BLaER1 treated with 17β-estradiol and CSF1 and Interleukin-3, amounts not matched to agents 10 nM and 100 nM (cell line): ENCODE measurements around the gene SCNN1A.

Source experiments
- H3K27ac ChIP-seq, 11 experiments: shearing (Covaris generic); formaldehyde crosslinking; 2 replicates each; pipeline ENCODE4 v1.8.1; 2022
- H3K27me3 ChIP-seq, 11 experiments: shearing (Covaris generic); formaldehyde crosslinking; 2 replicates each; pipeline ENCODE4 v1.8.1; 2022
- H3K36me3 ChIP-seq, 11 experiments: shearing (Covaris generic); formaldehyde crosslinking; 2 replicates each; pipeline ENCODE4 v1.8.1; 2022
- H3K4me1 ChIP-seq, 10 experiments: shearing (Covaris generic); formaldehyde crosslinking; 2 replicates each; pipeline ENCODE4 v1.8.1; 2022
- H3K4me2 ChIP-seq, 11 experiments: shearing (Covaris generic); formaldehyde crosslinking; 2 replicates each; pipeline ENCODE4 v1.8.1; 2022
- H3K4me3 ChIP-seq, 10 experiments: shearing (Covaris generic); formaldehyde crosslinking; 2 replicates each; pipeline ENCODE4 v1.8.1; 2022
- H3K9ac ChIP-seq, 11 experiments: shearing (Covaris generic); formaldehyde crosslinking; 2 replicates each; pipeline ENCODE4 v1.8.1; 2022
- H3K9me3 ChIP-seq, 11 experiments: shearing (Covaris generic); formaldehyde crosslinking; replicated peaks in 1 of 11; 2 replicates each; pipeline ENCODE4 v1.8.1; 2022
- H4K20me1 ChIP-seq, 11 experiments: shearing (Covaris generic); formaldehyde crosslinking; 2 replicates each; pipeline ENCODE4 v1.8.1; 2022
- Cebpa-rat ChIP-seq, 11 experiments: shearing (Covaris generic); IDR thresholded peaks; 2 replicates each; pipeline ENCODE4 v1.8.1; 2022

Gene SCNN1A

DNA sequence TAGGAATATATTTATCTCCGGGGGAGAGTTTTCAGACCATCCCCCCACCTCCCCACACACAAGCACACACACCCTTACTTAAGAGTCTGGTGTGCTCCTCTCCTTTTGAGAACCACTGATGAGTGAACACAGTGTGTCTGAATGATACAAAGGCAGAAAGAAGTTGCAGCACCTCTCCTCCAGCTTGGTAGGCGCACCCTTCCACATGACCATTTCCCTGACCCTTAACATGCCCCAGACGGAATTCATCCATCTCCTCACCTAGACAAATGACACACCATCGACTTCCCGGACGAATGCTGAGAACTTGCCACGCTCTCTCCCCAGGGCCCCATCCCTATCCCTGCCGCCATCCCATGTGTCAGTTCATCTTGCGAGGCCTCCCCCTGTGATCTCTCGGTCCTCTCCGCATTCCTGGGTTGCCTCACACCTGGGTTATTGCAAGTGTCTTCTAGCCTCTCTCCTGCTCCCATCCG lies 37.4 kb downstream of the SCNN1A start:
- peak overlapping the region; percentile 95 to 100 (median 99) for H3K4me2 ChIP-seq
- H3K9me3 ChIP-seq, result no peaks in the 10 kb centered on the region
- H3K4me1 ChIP-seq, result peaks cover 50 to 84% (median 72%) of the 10 kb centered on the region in 10 experiments
- peak overlapping the region; percentile 94 to 100 (median 98) for H3K9ac ChIP-seq
- no peak for TF ChIP-seq Cebpa-rat (IDR thresholded peaks at IDR 0.05)
- H3K27me3 ChIP-seq, result no peaks in the 10 kb centered on the region; a peak in 1 of 22 replicates
- H3K4me3 ChIP-seq, result peak overlapping the region; percentile 84 to 100 (median 97)
- H3K36me3 ChIP-seq, result peaks cover 40 to 80% (median 64%) of the 10 kb centered on the region in 11 experiments
- H4K20me1 ChIP-seq, result peaks cover 73 to 87% (median 83%) of the 10 kb centered on the region in 11 experiments
- H3K27ac ChIP-seq, result peak overlapping the region; percentile 92 to 100 (median 98); a peak in 21 of 22 replicates

DNA sequence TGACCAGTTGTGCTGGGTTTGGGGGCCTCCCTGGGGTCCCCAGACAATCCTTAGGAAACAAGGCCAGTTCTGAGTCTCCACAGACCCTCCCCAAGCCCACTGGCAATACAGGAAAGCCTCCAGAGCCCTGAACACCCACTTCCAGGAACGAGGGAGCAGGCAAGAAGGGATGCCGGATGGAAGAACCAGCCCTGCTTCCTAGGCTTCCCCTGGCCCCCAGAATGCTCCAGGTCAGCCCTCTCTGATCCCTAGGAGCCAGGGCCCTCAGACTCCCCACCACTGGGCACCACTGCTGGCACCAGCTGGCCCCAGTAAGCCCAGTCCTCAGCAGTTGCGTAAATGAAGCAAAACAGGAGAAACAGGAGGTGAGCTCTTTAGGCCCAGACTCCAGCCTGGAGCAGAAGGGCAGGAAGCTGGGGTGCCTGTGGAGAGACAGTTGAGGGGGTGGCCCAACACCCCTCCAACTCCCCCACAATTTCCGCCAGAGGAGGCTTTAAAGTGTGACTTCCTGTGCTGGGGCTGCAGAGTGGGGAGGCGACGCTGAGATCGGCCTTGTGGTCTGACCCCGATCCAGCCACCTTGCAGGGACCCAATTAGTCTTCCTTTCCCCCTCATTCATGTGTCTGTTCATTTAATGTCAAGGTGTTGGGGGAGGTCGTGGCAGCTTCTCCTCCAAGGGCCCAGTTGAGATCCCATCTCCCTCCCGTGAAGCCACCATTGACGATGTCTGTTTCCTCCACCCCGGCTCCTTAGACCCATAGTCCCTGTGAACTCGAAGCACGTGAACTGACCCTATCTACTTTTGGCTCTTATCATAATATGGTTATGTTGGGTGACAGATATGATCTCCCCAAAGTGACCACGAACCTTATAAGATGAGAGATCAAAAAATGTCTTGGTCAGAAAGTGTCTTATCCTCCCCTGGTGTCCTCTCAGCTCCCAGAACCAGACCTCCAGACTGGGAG lies 38.2 kb downstream of the SCNN1A start:
- no peak for TF ChIP-seq Cebpa-rat (IDR thresholded peaks at IDR 0.05)
- peak overlapping the region; percentile 95 to 100 (median 99) for H3K4me2 ChIP-seq
- peaks cover 81 to 95% (median 91%) of the 10 kb centered on the region in 11 experiments for H4K20me1 ChIP-seq
- H3K4me1 ChIP-seq, result peaks cover 50 to 82% (median 72%) of the 10 kb centered on the region in 10 experiments
- H3K9me3 ChIP-seq, result no peaks in the 10 kb centered on the region
- H3K4me3 ChIP-seq, result peak overlapping the region; percentile 84 to 100 (median 97)
- peak overlapping the region; percentile 92 to 100 (median 98) for H3K27ac ChIP-seq
- H3K27me3 ChIP-seq, result no peaks in the 10 kb centered on the region; a peak in 1 of 22 replicates
- peaks cover 48 to 88% (median 72%) of the 10 kb centered on the region in 11 experiments for H3K36me3 ChIP-seq
- H3K9ac ChIP-seq, result peak overlapping the region; percentile 94 to 100 (median 98)

DNA sequence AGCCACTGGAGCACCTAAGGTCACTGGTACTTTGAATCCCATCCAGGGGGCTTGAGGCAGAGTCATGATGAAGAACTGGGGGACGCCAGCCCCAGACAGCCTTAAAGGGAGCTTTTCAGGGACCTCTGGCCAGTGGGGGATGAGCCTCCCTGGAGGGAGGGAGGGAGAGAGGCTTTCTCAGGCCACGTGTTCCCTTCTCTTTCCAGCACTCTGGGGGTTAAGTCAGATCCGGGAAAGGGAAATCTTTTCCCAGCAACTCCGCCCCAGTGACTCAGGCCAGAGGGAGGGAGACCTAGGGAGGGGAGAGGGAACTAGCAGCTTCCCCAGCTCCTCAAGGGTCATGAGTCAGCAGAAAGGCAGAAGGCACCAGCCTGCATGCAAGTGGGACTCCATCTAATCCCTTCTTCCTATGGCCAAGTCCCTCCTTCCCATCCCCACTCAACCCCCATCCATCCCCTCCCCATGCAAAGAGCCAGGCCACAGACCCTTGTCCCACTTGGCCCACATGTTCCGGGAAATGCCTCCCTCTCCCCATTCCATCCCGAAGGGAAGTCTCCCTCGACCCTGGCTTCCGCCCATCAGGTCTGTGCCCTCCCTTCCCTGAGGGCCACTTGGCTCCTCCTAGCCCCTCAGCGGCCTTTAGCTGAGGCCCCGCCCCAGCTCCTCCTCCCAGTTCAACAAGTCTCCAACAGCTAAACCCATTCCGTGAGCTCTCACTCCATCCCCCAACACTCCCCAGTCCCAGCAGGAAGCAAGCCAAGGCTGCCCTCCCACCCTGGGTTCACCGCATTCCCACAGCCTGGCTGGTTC lies 39.1 kb downstream of the SCNN1A start:
- Histone ChIP-seq H3K4me3 (peak overlapping the region; percentile 84 to 100 (median 97)), H3K9ac (peak overlapping the region; percentile 94 to 100 (median 98)), H3K27me3 (no peaks in the 10 kb centered on the region; a peak in 1 of 22 replicates), H4K20me1 (peaks cover 90 to 100% (median 99%) of the 10 kb centered on the region in 11 experiments), H3K27ac (peak overlapping the region; percentile 92 to 100 (median 98)), H3K4me2 (peak overlapping the region; percentile 95 to 100 (median 99)), H3K36me3 (peaks cover 57 to 94% (median 81%) of the 10 kb centered on the region in 11 experiments), H3K4me1 (peaks cover 57 to 88% (median 79%) of the 10 kb centered on the region in 10 experiments), H3K9me3 (no peaks in the 10 kb centered on the region)
- TF ChIP-seq Cebpa-rat (IDR thresholded peaks at IDR 0.05), result no peak

DNA sequence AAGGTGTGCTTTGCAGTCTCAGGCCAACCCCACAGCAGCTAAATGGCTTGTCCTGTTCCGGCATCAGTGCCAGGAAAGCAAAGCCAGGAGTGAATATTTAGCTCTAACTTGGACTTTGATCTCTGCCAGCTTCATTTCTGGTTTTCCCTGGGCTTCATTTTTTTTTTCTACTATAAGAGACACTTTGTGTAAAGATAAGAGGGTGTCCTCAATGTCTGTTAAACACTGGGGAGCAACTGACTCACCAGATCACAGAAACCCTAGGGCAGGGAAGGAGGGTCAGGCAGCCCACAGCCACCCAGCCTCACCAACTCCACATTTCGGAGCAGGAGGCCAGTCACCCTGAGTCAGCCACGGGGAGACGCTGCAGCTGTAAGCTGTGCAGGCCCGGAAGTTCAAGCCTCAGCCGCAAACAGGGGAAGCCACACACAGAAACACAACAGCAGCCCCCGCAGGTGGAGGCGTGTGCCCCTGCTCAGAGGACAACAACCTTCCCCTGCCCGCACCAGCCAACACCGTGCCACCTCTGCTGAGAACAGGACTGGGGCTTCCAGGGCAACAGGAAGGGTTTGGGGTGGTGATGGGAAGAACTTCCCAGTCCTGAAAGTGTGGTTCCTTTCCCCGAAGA lies 39.8 kb downstream of the SCNN1A start:
- Histone ChIP-seq H3K27me3 (no peaks in the 10 kb centered on the region; a peak in 2 of 22 replicates), H4K20me1 (peaks cover 95 to 100% (median 99%) of the 10 kb centered on the region in 11 experiments), H3K4me2 (peak overlapping the region; percentile 95 to 100 (median 99)), H3K9ac (peak overlapping the region; percentile 89 to 100 (median 98)), H3K9me3 (no peaks in the 10 kb centered on the region), H3K27ac (peak overlapping the region; percentile 92 to 100 (median 98)), H3K4me1 (peaks cover 65 to 96% (median 86%) of the 10 kb centered on the region in 10 experiments), H3K36me3 (peaks cover 64 to 94% (median 83%) of the 10 kb centered on the region in 11 experiments), H3K4me3 (peak overlapping the region; percentile 84 to 100 (median 97))
- no peak for TF ChIP-seq Cebpa-rat (IDR thresholded peaks at IDR 0.05)

DNA sequence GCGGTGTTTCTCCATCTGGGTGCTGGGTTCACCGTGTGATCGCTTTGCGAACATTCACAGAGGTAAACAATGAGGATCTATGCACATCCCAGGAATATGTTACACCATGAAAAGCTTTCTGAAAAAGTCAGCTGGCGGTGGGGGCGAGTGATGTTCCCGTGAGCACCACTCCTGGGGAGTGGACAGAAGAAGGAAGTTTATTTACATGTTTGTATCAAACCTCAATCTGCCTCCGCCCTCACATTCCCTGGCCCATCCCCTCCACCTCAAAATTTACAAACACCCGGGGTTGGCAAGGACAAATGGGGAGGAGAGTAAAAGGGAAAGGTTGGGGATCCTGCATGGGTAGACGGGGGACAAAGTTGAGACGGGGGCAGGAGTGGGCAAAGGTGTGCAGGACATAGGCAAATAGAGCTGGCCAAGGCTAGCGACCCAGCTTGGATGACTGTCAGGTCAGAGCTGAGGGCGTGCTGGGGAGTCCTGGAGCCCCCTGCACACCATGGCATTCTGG lies 40.4 kb downstream of the SCNN1A start:
- Histone ChIP-seq H3K27me3 (no peaks in the 10 kb centered on the region; a peak in 2 of 22 replicates), H3K27ac (peak overlapping the region; percentile 92 to 100 (median 98)), H3K4me2 (peak overlapping the region; percentile 95 to 100 (median 99)), H3K4me1 (peaks cover 70 to 100% (median 92%) of the 10 kb centered on the region in 10 experiments), H3K36me3 (peaks cover 69 to 94% (median 85%) of the 10 kb centered on the region in 11 experiments), H4K20me1 (peaks cover 95 to 100% (median 99%) of the 10 kb centered on the region in 11 experiments), H3K4me3 (peak overlapping the region in 9 of 10 experiments; percentile 84 to 100 (median 98); a peak in 16 of 20 replicates), H3K9me3 (no peaks in the 10 kb centered on the region), H3K9ac (peak overlapping the region; percentile 89 to 100 (median 98))
- no peak for TF ChIP-seq Cebpa-rat (IDR thresholded peaks at IDR 0.05)

DNA sequence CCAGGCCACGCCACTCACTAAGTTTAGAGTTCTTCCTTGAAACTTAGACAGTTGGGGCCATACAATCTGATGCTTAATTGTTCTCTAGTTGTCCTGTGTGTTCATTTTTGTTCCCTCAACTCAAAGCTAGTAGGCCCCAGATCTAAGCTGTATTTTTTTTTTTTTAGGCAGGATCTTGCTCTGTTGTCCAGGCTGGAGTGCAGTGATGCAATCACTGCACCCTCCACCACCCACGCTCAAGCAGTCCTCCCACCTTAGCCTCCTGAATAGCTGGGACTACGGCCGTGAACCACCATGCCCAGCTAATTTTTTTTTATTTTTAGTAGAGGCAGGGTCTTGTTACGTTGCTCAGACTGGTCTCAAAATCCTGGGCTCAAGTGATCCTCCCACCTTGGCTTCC lies 41.0 kb downstream of the SCNN1A start:
- Histone ChIP-seq H3K9ac (peak overlapping the region in 8 of 11 experiments; percentile 89 to 99 (median 98); a peak in 14 of 22 replicates), H3K36me3 (peaks cover 75 to 94% (median 85%) of the 10 kb centered on the region in 11 experiments), H3K4me3 (peak overlapping the region in 4 of 10 experiments; percentile 4 to 96 (median 46); a peak in 4 of 20 replicates), H3K4me2 (peak overlapping the region; percentile 95 to 100 (median 99)), H3K9me3 (no peaks in the 10 kb centered on the region), H4K20me1 (peaks cover 95 to 100% (median 99%) of the 10 kb centered on the region in 11 experiments), H3K27me3 (no peaks in the 10 kb centered on the region; a peak in 2 of 22 replicates), H3K4me1 (peaks cover 77 to 100% (median 97%) of the 10 kb centered on the region in 10 experiments), H3K27ac (peak overlapping the region in 5 of 11 experiments; percentile 92 to 99 (median 95); a peak in 6 of 22 replicates)
- TF ChIP-seq Cebpa-rat (IDR thresholded peaks at IDR 0.05), result no peak

DNA sequence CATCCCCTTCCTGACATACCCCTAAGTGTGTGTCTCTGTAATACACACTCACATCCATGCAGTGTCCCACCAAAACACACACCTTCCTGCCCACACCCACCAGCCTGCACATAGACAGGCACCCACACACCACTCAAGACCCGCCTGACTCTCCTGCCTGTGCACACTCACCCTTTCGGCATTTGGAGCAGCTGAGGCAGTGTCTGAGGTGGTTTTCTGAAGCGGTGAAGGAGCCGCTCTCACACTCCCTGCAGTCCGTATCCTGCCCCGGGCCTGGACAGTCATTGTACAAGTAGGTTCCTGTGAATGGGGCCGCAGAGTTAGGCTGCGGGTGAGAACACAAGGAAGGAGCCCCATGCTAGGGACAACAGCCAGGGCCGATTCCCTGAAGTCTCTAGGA lies 41.8 kb downstream of the SCNN1A start:
- Histone ChIP-seq H3K27me3 (no peaks in the 10 kb centered on the region; a peak in 2 of 22 replicates), H3K9me3 (no peaks in the 10 kb centered on the region), H3K4me2 (peak overlapping the region; percentile 7 to 100 (median 98); a peak in 19 of 22 replicates), H3K27ac (peak overlapping the region in 4 of 11 experiments; percentile 92 to 97 (median 94); a peak in 5 of 22 replicates), H3K4me1 (peaks cover 85 to 100% (median 98%) of the 10 kb centered on the region in 10 experiments), H4K20me1 (peaks cover 95 to 100% (median 99%) of the 10 kb centered on the region in 11 experiments), H3K9ac (peak overlapping the region in 5 of 11 experiments; percentile 89 to 98 (median 95); a peak in 8 of 22 replicates), H3K36me3 (peaks cover 77 to 94% (median 85%) of the 10 kb centered on the region in 11 experiments), H3K4me3 (peak overlapping the region in 4 of 10 experiments; percentile 4 to 29 (median 18); a peak in 3 of 20 replicates)
- no peak for TF ChIP-seq Cebpa-rat (IDR thresholded peaks at IDR 0.05)
